H9 (cell line): Measurements from ENCODE around the gene TSFM. TPM values are rescaled to one million over a fixed set of nuclear protein-coding genes. Genes with fewer than 3 reads are reported as not detected.

ENCODE experiments used
- DNase-seq: peaks from one replicate; pipeline ENCODE4 v3.0.0-alpha.2; 2017
- H2AFZ ChIP-seq: one replicate; pipeline ENCODE4 v1.6.1; 2013; ENCODE audit warnings: mild to moderate bottlenecking, low read length, control low read depth, moderate library complexity
- H2AK5ac ChIP-seq: 2 replicates; pipeline ENCODE4 v1.6.1; 2013; ENCODE audit warnings: low read length, control low read depth, mixed read lengths; ENCODE audit not compliant: insufficient read length
- H2BK120ac ChIP-seq: one replicate; pipeline ENCODE4 v1.6.1; 2013; ENCODE audit warnings: low read depth, mild to moderate bottlenecking, low read length, control low read depth, inconsistent platforms; ENCODE audit not compliant: poor library complexity, severe bottlenecking
- H2BK12ac ChIP-seq: 2 replicates; pipeline ENCODE4 v1.6.1; 2013; ENCODE audit warnings: low read length, control low read depth, mixed read lengths, low read depth; ENCODE audit not compliant: insufficient read length
- H2BK15ac ChIP-seq: 2 replicates; pipeline ENCODE4 v1.6.1; 2013; ENCODE audit warnings: low read depth, low read length, control low read depth
- H2BK20ac ChIP-seq: one replicate; pipeline ENCODE4 v1.6.1; 2013; ENCODE audit warnings: low read depth, mild to moderate bottlenecking, low read length, control low read depth, inconsistent platforms; ENCODE audit not compliant: poor library complexity, severe bottlenecking
- H2BK5ac ChIP-seq: 2 replicates; pipeline ENCODE4 v1.6.1; 2013; ENCODE audit warnings: low read length, control low read depth, mixed read lengths; ENCODE audit not compliant: insufficient read length
- H3K14ac ChIP-seq: 2 replicates; pipeline ENCODE4 v1.6.1; 2013; ENCODE audit warnings: low read length, control low read depth; ENCODE audit not compliant: insufficient read depth
- H3K18ac ChIP-seq: 2 replicates; pipeline ENCODE4 v1.6.1; 2013; ENCODE audit warnings: low read depth, mild to moderate bottlenecking, mixed read lengths, low read length, control low read depth; ENCODE audit not compliant: insufficient read length
- H3K23ac ChIP-seq: 2 replicates; pipeline ENCODE4 v1.6.1; 2013; ENCODE audit warnings: low read length, control low read depth, mixed read lengths, low read depth; ENCODE audit not compliant: insufficient read length
- H3K23me2 ChIP-seq: 2 replicates; pipeline ENCODE4 v1.6.1; 2013; ENCODE audit warnings: low read depth, mild to moderate bottlenecking, mixed read lengths, low read length, control low read depth; ENCODE audit not compliant: insufficient read length, poor library complexity, severe bottlenecking
- H3K27ac ChIP-seq: 2 replicates; pipeline ENCODE4 v1.5.1; 2013; ENCODE audit warnings: low read length, control low read depth, mixed read lengths, low read depth; ENCODE audit not compliant: insufficient read length
- H3K27me3 ChIP-seq: 2 replicates; pipeline ENCODE4 v1.6.1; 2013; ENCODE audit warnings: low read length, control low read depth, inconsistent platforms; ENCODE audit not compliant: insufficient read depth
- H3K4ac ChIP-seq: 2 replicates; pipeline ENCODE4 v1.6.1; 2013; ENCODE audit warnings: low read depth, mild to moderate bottlenecking, control low read depth, inconsistent platforms, low read length, moderate library complexity
- H3K4me1 ChIP-seq: 2 replicates; pipeline ENCODE4 v1.6.1; 2013; ENCODE audit warnings: low read length, control low read depth, inconsistent platforms; ENCODE audit not compliant: insufficient read depth
- H3K4me2 ChIP-seq: 2 replicates; pipeline ENCODE4 v1.6.1; 2013; ENCODE audit warnings: low read length, control low read depth, mixed read lengths; ENCODE audit not compliant: insufficient read length, insufficient read depth
- H3K56ac ChIP-seq: 2 replicates; pipeline ENCODE4 v1.6.1; 2013; ENCODE audit warnings: low read depth, mild to moderate bottlenecking, mixed read lengths, low read length, control low read depth; ENCODE audit not compliant: insufficient read length
- H3K79me1 ChIP-seq: 2 replicates; pipeline ENCODE4 v1.6.1; 2013; ENCODE audit warnings: low read depth, mild to moderate bottlenecking, moderate library complexity, low read length, control low read depth, inconsistent platforms; ENCODE audit not compliant: insufficient read depth, poor library complexity, severe bottlenecking
- H3K79me2 ChIP-seq: 2 replicates; pipeline ENCODE4 v1.6.1; 2013; ENCODE audit warnings: low read length, control low read depth, inconsistent platforms; ENCODE audit not compliant: insufficient read depth
- H3K9ac ChIP-seq: 2 replicates; pipeline ENCODE4 v1.6.1; 2013; ENCODE audit warnings: low read length, control low read depth, mixed read lengths; ENCODE audit not compliant: insufficient read length; ENCODE audit errors: extremely low read depth
- H3K9me3 ChIP-seq: one replicate; pipeline ENCODE4 v1.6.1; 2013; ENCODE audit warnings: low read depth, low read length, inconsistent platforms; ENCODE audit not compliant: control insufficient read depth
- H3T11ph ChIP-seq: one replicate; pipeline ENCODE4 v1.6.1; 2013; ENCODE audit warnings: mild to moderate bottlenecking, low read length, control low read depth, inconsistent platforms
- H4K20me1 ChIP-seq: one replicate; pipeline ENCODE4 v1.6.1; 2013; ENCODE audit not compliant: control insufficient read depth, insufficient read length, insufficient read depth
- H4K5ac ChIP-seq: 2 replicates; pipeline ENCODE4 v1.6.1; 2013; ENCODE audit warnings: low read depth, mild to moderate bottlenecking, mixed read lengths, low read length, control low read depth; ENCODE audit not compliant: insufficient read length
- H4K8ac ChIP-seq: replicated peaks from 2 replicates; pipeline ENCODE4 v1.6.1; 2013; ENCODE audit warnings: low read length, control low read depth, mixed read lengths, low read depth; ENCODE audit not compliant: insufficient read length
- H4K91ac ChIP-seq: 2 replicates; pipeline ENCODE4 v1.6.1; 2013; ENCODE audit warnings: low read depth, mild to moderate bottlenecking, moderate library complexity, mixed read lengths, low read length, control low read depth; ENCODE audit not compliant: insufficient read length
- H3K27ac Mint-ChIP-seq, 3 experiments: 2 replicates in 2 of 3; 3 replicates in 1 of 3; pipeline ENCODE4 v1.8.0; 2020 to 2021; ENCODE audit warnings: mixed read lengths in 3 of 3, mild to moderate bottlenecking in 1 of 3, moderate library complexity in 1 of 3
- H3K27me3 Mint-ChIP-seq: 2 replicates; pipeline ENCODE4 v1.8.0; 2021; ENCODE audit warnings: low read depth, mild to moderate bottlenecking, moderate library complexity, mixed read lengths
- H3K36me3 Mint-ChIP-seq, 3 experiments: 2 replicates in 2 of 3; 3 replicates in 1 of 3; pipeline ENCODE4 v1.8.0; 2020 to 2021; ENCODE audit warnings: low read depth in 3 of 3, mixed read lengths in 3 of 3; ENCODE audit not compliant: insufficient read depth in 1 of 3
- H3K4me1 Mint-ChIP-seq, 2 experiments: 2 replicates each; pipeline ENCODE4 v1.8.0; 2020; ENCODE audit warnings: mixed read lengths in 2 of 2
- H3K4me3 Mint-ChIP-seq, 2 experiments: 2 replicates in 1 of 2; 3 replicates in 1 of 2; pipeline ENCODE4 v1.8.0; 2020 to 2021; ENCODE audit warnings: mild to moderate bottlenecking in 2 of 2, mixed read lengths in 2 of 2, moderate library complexity in 1 of 2
- H3K9me3 Mint-ChIP-seq, 2 experiments: 2 replicates in 1 of 2; 3 replicates in 1 of 2; pipeline ENCODE4 v1.8.0; 2020; ENCODE audit warnings: mild to moderate bottlenecking in 2 of 2, mixed read lengths in 2 of 2, moderate library complexity in 1 of 2
- WGBS: extraction: QIAGEN DNeasy Blood & Tissue Kit; methylation state at CpG from one replicate; pipeline ENCODE4 v1.1.7; 2013; ENCODE audit warnings: missing lambda C conversion rate, low lambda C conversion rate, mixed read lengths; ENCODE audit not compliant: insufficient read length; ENCODE audit errors: extremely low coverage; 5-methylcytosine and 5-hydroxymethylcytosine counted together
- total RNA-seq: library from RNA; stranded (reverse); gene quantifications from 2 replicates; pipeline ENCODE4 v1.2.1, GENCODE V29; 2021
- TF ChIP-seq, protein P1 (sequence below): fragments of 200-600 bp; sonication (generic); conservative IDR thresholded peaks from 3 replicates; pipeline ENCODE4 v1.8.0; 2021; ENCODE audit warnings: antibody characterized with exemption, mild to moderate bottlenecking

The TSFM gene
- total RNA-seq, 1 experiment from 2014 or later = 50.2 TPM

DNA sequence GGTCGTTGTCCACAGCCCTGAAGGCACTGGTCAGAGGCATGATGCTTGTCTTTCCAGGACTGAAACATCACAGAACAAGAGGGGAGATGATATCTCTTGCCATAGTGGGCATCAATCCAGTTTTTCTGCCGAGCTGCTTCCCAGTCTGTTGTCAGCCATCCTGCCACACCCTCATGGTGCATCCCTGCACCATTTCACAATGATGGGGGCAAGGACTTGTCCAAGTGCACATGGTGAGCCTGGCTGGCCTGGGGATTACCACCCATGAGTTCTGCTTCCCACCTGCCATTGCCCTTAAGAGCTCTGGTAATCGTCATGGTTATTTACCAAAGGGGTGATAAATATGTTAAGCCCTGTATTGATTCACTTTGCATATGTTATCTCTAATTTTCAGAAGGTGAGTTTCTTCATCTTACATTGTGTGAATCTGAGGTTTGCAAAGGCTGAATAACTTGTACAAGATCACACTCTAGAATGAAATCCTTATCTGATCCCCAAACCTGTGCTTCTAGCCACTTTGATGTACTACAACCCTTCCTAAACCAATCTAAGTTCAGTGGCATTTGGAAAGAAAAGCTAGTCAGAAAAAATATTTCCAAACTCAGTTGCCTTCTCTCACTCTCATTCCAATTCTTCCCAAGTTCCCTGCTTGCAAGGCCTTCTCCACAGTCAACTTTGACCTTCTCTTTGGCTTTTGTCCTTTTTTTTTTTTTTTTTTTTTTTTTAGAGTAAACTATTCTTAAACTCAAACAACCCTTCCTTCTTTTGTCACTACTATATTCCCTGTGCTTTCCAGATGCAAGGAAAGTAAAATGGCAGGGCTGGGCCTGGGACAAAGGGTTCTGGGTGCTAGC lies 33.6 kb downstream of the TSFM start:
- H3K18ac ChIP-seq = no peak overlapping the region
- H3K27ac ChIP-seq = no peak overlapping the region
- H3K23ac ChIP-seq = no peak overlapping the region
- H3K4ac ChIP-seq = no peak overlapping the region
- no peak overlapping the region for H4K91ac ChIP-seq
- no peak overlapping the region for H2AK5ac ChIP-seq
- H3K27me3 ChIP-seq = no peaks in the 10 kb centered on the region
- no peak overlapping the region for H3K56ac ChIP-seq
- H3T11ph ChIP-seq = no peak overlapping the region
- no peaks in the 10 kb centered on the region for H4K20me1 ChIP-seq
- TF ChIP-seq, protein P1, sequence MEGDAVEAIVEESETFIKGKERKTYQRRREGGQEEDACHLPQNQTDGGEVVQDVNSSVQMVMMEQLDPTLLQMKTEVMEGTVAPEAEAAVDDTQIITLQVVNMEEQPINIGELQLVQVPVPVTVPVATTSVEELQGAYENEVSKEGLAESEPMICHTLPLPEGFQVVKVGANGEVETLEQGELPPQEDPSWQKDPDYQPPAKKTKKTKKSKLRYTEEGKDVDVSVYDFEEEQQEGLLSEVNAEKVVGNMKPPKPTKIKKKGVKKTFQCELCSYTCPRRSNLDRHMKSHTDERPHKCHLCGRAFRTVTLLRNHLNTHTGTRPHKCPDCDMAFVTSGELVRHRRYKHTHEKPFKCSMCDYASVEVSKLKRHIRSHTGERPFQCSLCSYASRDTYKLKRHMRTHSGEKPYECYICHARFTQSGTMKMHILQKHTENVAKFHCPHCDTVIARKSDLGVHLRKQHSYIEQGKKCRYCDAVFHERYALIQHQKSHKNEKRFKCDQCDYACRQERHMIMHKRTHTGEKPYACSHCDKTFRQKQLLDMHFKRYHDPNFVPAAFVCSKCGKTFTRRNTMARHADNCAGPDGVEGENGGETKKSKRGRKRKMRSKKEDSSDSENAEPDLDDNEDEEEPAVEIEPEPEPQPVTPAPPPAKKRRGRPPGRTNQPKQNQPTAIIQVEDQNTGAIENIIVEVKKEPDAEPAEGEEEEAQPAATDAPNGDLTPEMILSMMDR = no peak
- H3K79me2 ChIP-seq = no peaks in the 10 kb centered on the region
- no peak overlapping the region for H2BK12ac ChIP-seq
- no peak overlapping the region for H3K9ac ChIP-seq
- H3K9me3 Mint-ChIP-seq = no peaks in the 10 kb centered on the region
- peaks cover 0 to 12% (median 6%) of the 10 kb centered on the region in 3 experiments; a peak in 6 of 7 replicates for H3K36me3 Mint-ChIP-seq
- no peak overlapping the region for H2BK20ac ChIP-seq
- H2BK15ac ChIP-seq = no peak overlapping the region
- no peak overlapping the region for H3K4me3 Mint-ChIP-seq
- H3K9me3 ChIP-seq = no peaks in the 10 kb centered on the region
- H3K79me1 ChIP-seq = no peaks in the 10 kb centered on the region
- H4K8ac ChIP-seq = no peak overlapping the region
- H3K27me3 Mint-ChIP-seq = no peaks in the 10 kb centered on the region
- no peaks in the 10 kb centered on the region for H3K4me1 ChIP-seq
- no peak overlapping the region for H4K5ac ChIP-seq
- whole genome bisulfite sequencing = no CpG with 5 or more reads among the region's 3 CpGs
- H3K4me1 Mint-ChIP-seq = peaks cover 6 to 10% of the 10 kb centered on the region in 2 experiments
- H3K14ac ChIP-seq = no peak overlapping the region
- no peak overlapping the region for H3K4me2 ChIP-seq
- H2BK5ac ChIP-seq = no peak overlapping the region
- no peak overlapping the region for H2AFZ ChIP-seq
- no peak overlapping the region for H2BK120ac ChIP-seq
- no peaks in the 10 kb centered on the region for H3K23me2 ChIP-seq
- H3K27ac Mint-ChIP-seq = no peak overlapping the region
- DNase-seq = no peak
